Measurements from ENCODE around the gene H6PD.

DNA sequence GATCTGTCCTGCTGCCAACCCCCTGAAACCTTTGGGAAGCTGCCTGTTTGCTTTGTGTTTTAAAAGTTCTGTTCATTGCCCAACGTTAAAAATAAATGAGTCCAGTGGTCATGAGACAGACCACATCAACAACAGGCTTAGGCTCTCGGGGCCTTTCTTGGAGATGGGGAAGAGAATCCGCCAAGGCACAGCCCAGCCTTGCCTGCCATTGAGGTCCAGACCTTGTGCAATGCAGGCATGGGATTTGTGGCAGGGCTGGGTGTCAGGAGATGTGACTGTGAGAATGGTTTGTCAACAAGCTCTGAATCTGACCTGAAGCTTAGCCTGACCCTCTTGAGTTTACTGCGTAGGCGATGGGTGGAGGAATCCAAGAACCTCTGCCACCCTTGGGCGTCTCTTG lies 62.3 kb downstream of the H6PD start:
- TF ChIP-seq YY1 (IDR thresholded peaks at IDR 0.05) (no peak), RAD21 (IDR thresholded peaks at IDR 0.05) (no peak), JUND (IDR thresholded peaks at IDR 0.05) (no peak)
- TF ChIP-seq, protein P1, sequence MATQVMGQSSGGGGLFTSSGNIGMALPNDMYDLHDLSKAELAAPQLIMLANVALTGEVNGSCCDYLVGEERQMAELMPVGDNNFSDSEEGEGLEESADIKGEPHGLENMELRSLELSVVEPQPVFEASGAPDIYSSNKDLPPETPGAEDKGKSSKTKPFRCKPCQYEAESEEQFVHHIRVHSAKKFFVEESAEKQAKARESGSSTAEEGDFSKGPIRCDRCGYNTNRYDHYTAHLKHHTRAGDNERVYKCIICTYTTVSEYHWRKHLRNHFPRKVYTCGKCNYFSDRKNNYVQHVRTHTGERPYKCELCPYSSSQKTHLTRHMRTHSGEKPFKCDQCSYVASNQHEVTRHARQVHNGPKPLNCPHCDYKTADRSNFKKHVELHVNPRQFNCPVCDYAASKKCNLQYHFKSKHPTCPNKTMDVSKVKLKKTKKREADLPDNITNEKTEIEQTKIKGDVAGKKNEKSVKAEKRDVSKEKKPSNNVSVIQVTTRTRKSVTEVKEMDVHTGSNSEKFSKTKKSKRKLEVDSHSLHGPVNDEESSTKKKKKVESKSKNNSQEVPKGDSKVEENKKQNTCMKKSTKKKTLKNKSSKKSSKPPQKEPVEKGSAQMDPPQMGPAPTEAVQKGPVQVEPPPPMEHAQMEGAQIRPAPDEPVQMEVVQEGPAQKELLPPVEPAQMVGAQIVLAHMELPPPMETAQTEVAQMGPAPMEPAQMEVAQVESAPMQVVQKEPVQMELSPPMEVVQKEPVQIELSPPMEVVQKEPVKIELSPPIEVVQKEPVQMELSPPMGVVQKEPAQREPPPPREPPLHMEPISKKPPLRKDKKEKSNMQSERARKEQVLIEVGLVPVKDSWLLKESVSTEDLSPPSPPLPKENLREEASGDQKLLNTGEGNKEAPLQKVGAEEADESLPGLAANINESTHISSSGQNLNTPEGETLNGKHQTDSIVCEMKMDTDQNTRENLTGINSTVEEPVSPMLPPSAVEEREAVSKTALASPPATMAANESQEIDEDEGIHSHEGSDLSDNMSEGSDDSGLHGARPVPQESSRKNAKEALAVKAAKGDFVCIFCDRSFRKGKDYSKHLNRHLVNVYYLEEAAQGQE (IDR thresholded peaks at IDR 0.05): no peak
- TF ChIP-seq, protein P2, sequence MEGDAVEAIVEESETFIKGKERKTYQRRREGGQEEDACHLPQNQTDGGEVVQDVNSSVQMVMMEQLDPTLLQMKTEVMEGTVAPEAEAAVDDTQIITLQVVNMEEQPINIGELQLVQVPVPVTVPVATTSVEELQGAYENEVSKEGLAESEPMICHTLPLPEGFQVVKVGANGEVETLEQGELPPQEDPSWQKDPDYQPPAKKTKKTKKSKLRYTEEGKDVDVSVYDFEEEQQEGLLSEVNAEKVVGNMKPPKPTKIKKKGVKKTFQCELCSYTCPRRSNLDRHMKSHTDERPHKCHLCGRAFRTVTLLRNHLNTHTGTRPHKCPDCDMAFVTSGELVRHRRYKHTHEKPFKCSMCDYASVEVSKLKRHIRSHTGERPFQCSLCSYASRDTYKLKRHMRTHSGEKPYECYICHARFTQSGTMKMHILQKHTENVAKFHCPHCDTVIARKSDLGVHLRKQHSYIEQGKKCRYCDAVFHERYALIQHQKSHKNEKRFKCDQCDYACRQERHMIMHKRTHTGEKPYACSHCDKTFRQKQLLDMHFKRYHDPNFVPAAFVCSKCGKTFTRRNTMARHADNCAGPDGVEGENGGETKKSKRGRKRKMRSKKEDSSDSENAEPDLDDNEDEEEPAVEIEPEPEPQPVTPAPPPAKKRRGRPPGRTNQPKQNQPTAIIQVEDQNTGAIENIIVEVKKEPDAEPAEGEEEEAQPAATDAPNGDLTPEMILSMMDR (IDR thresholded peaks at IDR 0.05; ENCODE audit: low read depth, low read length, missing input control): no peak

All from liver (tissue), 3 donors.